Endothelial cell of umbilical vein (primary cell): ENCODE measurements around the gene IRF2BPL. TPM values are rescaled to one million over a fixed set of nuclear protein-coding genes. Genes with fewer than 3 reads are reported as not detected.

Source experiments
- BruUV-seq: library from RNA; stranded (reverse); fragments of 400-500 nt; replicated peaks from 2 replicates; lab custom pipeline; 2021; lab: Mats Ljungman, UMichigan
- CTCF ChIA-PET: fragments of 300-600, 350-600 bp; sonication (Branson Sonifier 250); formaldehyde crosslinking; loops from one replicate; lab custom pipeline; 2021; ENCODE audit warnings: antibody characterized with exemption, inconsistent platforms; lab: Charles Lee
- POLR2A ChIA-PET: fragments of 300-600, 350-600 bp; sonication (Branson Sonifier 250); formaldehyde crosslinking; loops from one replicate; lab custom pipeline; 2021; ENCODE audit warnings: antibody characterized with exemption, inconsistent platforms; lab: Charles Lee
- DNase-seq: peaks from one replicate; pipeline ENCODE4 v3.0.0-alpha.2; 2011; ENCODE audit warnings: low read depth, low spot score
- FAIRE-seq: peaks from 2 replicates; lab custom pipeline; 2011; peaks lifted over from hg19 to GRCh38; lab: Jason Lieb, UNC
- H2AFZ ChIP-seq: 2 replicates; pipeline ENCODE4 v1.6.0; 2012; ENCODE audit warnings: low read depth, low read length, control low read depth, inconsistent platforms
- H3K27ac ChIP-seq: 2 replicates; pipeline ENCODE4 v1.5.1; 2011; ENCODE audit warnings: low read depth, mild to moderate bottlenecking, control low read depth, low read length, moderate library complexity; ENCODE audit not compliant: insufficient read depth
- H3K27me3 ChIP-seq, 2 experiments: 2 replicates each; pipeline versions ENCODE4 v1.6.0 to v1.6.1; 2011; ENCODE audit warnings: low read length in 2 of 2, mixed read lengths in 1 of 2; ENCODE audit not compliant: control insufficient read depth in 2 of 2, insufficient read depth in 2 of 2
- H3K36me3 ChIP-seq, 2 experiments: 2 replicates in 1 of 2; 3 replicates in 1 of 2; pipeline ENCODE4 v1.5.1; 2011; ENCODE audit warnings: low read length in 2 of 2, mild to moderate bottlenecking in 1 of 2, moderate library complexity in 1 of 2; ENCODE audit not compliant: control insufficient read depth in 2 of 2, insufficient read depth in 2 of 2; ENCODE audit errors: extremely low read depth in 1 of 2
- H3K4me1 ChIP-seq: 3 replicates; pipeline ENCODE4 v1.5.1; 2011; ENCODE audit warnings: mild to moderate bottlenecking, low read length; ENCODE audit not compliant: control insufficient read depth, insufficient read depth; ENCODE audit errors: extremely low read depth
- H3K4me2 ChIP-seq: 2 replicates; pipeline ENCODE4 v1.6.1; 2011; ENCODE audit warnings: low read length, control low read depth, mixed read lengths; ENCODE audit not compliant: insufficient read depth
- H3K4me3 ChIP-seq, 3 experiments: fragments of 200-600 bp in 1 of 3; sonication (generic), shearing (Covaris generic) in 1 of 3; replicated peaks in 1 of 3; 2 replicates each; pipeline ENCODE4 v1.5.1; 2011 to 2016; ENCODE audit warnings: control low read depth in 3 of 3, low read length in 3 of 3, mild to moderate bottlenecking in 2 of 3, inconsistent platforms in 1 of 3, low read depth in 1 of 3, moderate library complexity in 1 of 3; ENCODE audit not compliant: insufficient read depth in 1 of 3
- H3K79me2 ChIP-seq: 2 replicates; pipeline ENCODE4 v1.6.0; 2012; ENCODE audit warnings: low read length, inconsistent platforms; ENCODE audit not compliant: control insufficient read depth, insufficient read depth
- H3K9ac ChIP-seq: replicated peaks from 2 replicates; pipeline ENCODE3; 2011; ENCODE audit warnings: low read length, control low read depth; ENCODE audit not compliant: insufficient read depth; ENCODE audit errors: extremely low read depth
- H3K9me1 ChIP-seq: replicated peaks from 3 replicates; pipeline ENCODE4 v1.6.0; 2011; ENCODE audit warnings: mild to moderate bottlenecking, low read length; ENCODE audit not compliant: control insufficient read depth, insufficient read depth; ENCODE audit errors: extremely low read depth
- H3K9me3 ChIP-seq: replicated peaks from 2 replicates; pipeline ENCODE4 v1.5.1; 2012; ENCODE audit warnings: low read length, inconsistent platforms; ENCODE audit not compliant: control insufficient read depth, insufficient read depth
- H4K20me1 ChIP-seq: replicated peaks from 2 replicates; pipeline ENCODE3; 2011; ENCODE audit warnings: mild to moderate bottlenecking, low read length; ENCODE audit not compliant: control insufficient read depth, insufficient read depth; ENCODE audit errors: extremely low read depth
- CTCF ChIP-seq, 2 donors: IDR thresholded peaks; 1 replicate in 1 of 2; 2 replicates in 1 of 2; pipeline ENCODE4 v1.5.1; 2011; ENCODE audit warnings: low read length in 2 of 2, mild to moderate bottlenecking in 2 of 2, moderate library complexity in 2 of 2, control low read depth in 1 of 2, inconsistent platforms in 1 of 2, low read depth in 1 of 2; ENCODE audit not compliant: insufficient read depth in 1 of 2; ENCODE audit errors: extremely low read depth in 1 of 2
- EZH2 ChIP-seq: IDR thresholded peaks from 2 replicates; pipeline ENCODE4 v1.6.1; 2012; ENCODE audit warnings: borderline replicate concordance, low read depth, mild to moderate bottlenecking, moderate library complexity, low read length, inconsistent platforms; ENCODE audit not compliant: severe bottlenecking
- FOS ChIP-seq: IDR thresholded peaks from 2 replicates; pipeline ENCODE4 v1.6.1; 2011; ENCODE audit warnings: mild to moderate bottlenecking, low read length, moderate library complexity, borderline replicate concordance; ENCODE audit not compliant: insufficient read depth
- GATA2 ChIP-seq: IDR thresholded peaks from 2 replicates; pipeline ENCODE4 v1.7.0; 2011; ENCODE audit warnings: low read depth, mild to moderate bottlenecking, moderate library complexity, mixed read lengths, low read length; ENCODE audit not compliant: insufficient read length, insufficient read depth
- JUN ChIP-seq: IDR thresholded peaks from 2 replicates; pipeline ENCODE4 v1.6.1; 2011; ENCODE audit warnings: borderline replicate concordance, low read depth; ENCODE audit not compliant: insufficient read length, insufficient read depth
- MAX ChIP-seq: IDR thresholded peaks from 2 replicates; pipeline ENCODE4 v1.6.1; 2011; ENCODE audit not compliant: insufficient read depth, insufficient read length
- MYC ChIP-seq: IDR thresholded peaks from one replicate; pipeline ENCODE4 v1.6.1; 2011; ENCODE audit warnings: mild to moderate bottlenecking, low read depth, low read length
- POLR2A ChIP-seq: IDR thresholded peaks from 2 replicates; pipeline ENCODE4 v1.6.1; 2012; ENCODE audit warnings: low read depth, mild to moderate bottlenecking, control low read depth, low read length
- POLR2AphosphoS5 ChIP-seq: IDR thresholded peaks from 2 replicates; pipeline ENCODE4 v1.6.1; 2012; ENCODE audit warnings: low read depth, mild to moderate bottlenecking, control low read depth, low read length, moderate library complexity; ENCODE audit not compliant: insufficient read depth
- dilution Hi-C: fragments of 300-500 bp; cut with MboI; formaldehyde crosslinking; loops from one replicate; pipeline ENCODE4 v1.15.0; 2019; ENCODE audit warnings: low sequenced_read_pairs; ENCODE audit not compliant: extremely low pct_ligation_motif_present
- intact Hi-C: fragments of 100-400 bp; cut with micrococcal nuclease; formaldehyde crosslinking; loops from one replicate; pipeline ENCODE4 v1.10.0; 2022
- polyA plus RNA-seq, 4 experiments: library from polyadenylated mRNA; depleted of rRNA in 3 of 4; stranded (reverse) in 3 of 4; unstranded in 1 of 4; fragments of >200 nt; gene quantifications; 2 replicates each; pipeline versions ENCODE4 v1.2.1 to v1.2.3, GENCODE V29; 2011 to 2012; ENCODE audit warnings: missing spikeins in 1 of 4
- total RNA-seq: library from RNA; stranded (reverse); gene quantifications from 2 replicates; pipeline ENCODE4 v1.2.3, GENCODE V29; 2021

Gene IRF2BPL
- total and polyA plus RNA-seq, 2 donors (not counting 3 experiments of a cell fraction or from before 2014, with no cell fraction given) = 9.3 to 23.3 TPM

GRCh38 chr14:77003960-77004710 is 24.4 kb downstream of the IRF2BPL start:
- intact Hi-C loops = no loop called here
- H3K9me3 ChIP-seq = no peaks in the 10 kb centered on the region
- H3K9ac ChIP-seq = no peak overlapping the region
- no peak overlapping the region for H2AFZ ChIP-seq
- no peak overlapping the region for H3K4me3 ChIP-seq
- no peaks in the 10 kb centered on the region for H4K20me1 ChIP-seq
- DNase-seq (no peak), FAIRE-seq (no peak)
- no peaks in the 10 kb centered on the region for H3K36me3 ChIP-seq
- peaks cover 3% of the 10 kb centered on the region for H3K4me1 ChIP-seq
- H3K9me1 ChIP-seq = no peaks in the 10 kb centered on the region
- TF ChIP-seq EZH2 (no peak), POLR2AphosphoS5 (no peak), MYC (no peak), POLR2A (no peak), CTCF (IDR thresholded peaks at IDR 0.05; ENCODE audit: extremely low read depth in 1 of 2, insufficient read depth in 1 of 2, low read depth in 1 of 2, low read length in 2 of 2) (no peak), JUN (no peak), GATA2 (no peak), FOS (no peak), MAX (no peak)
- BruUV-seq = no TSS peak
- no peaks in the 10 kb centered on the region for H3K27me3 ChIP-seq
- dilution Hi-C loops = no loop called here
- H3K27ac ChIP-seq = no peak overlapping the region
- H3K79me2 ChIP-seq = no peaks in the 10 kb centered on the region
- no peak overlapping the region for H3K4me2 ChIP-seq
- ChIA-PET POLR2A (no interaction called here), CTCF (interaction anchor here (1.3 kb wide), 1 partner anchor 91 kb away, joined by 3 read pairs; no protein-coding TSS in a partner anchor)
